Measurements from ENCODE around the gene PZP. TPM values are rescaled to one million over a fixed set of nuclear protein-coding genes. Genes with fewer than 3 reads are reported as not detected.

The PZP gene
- total and polyA plus RNA-seq, 2 experiments from 2014 or later: 0.92 TPM; not detected in 1

DNA sequence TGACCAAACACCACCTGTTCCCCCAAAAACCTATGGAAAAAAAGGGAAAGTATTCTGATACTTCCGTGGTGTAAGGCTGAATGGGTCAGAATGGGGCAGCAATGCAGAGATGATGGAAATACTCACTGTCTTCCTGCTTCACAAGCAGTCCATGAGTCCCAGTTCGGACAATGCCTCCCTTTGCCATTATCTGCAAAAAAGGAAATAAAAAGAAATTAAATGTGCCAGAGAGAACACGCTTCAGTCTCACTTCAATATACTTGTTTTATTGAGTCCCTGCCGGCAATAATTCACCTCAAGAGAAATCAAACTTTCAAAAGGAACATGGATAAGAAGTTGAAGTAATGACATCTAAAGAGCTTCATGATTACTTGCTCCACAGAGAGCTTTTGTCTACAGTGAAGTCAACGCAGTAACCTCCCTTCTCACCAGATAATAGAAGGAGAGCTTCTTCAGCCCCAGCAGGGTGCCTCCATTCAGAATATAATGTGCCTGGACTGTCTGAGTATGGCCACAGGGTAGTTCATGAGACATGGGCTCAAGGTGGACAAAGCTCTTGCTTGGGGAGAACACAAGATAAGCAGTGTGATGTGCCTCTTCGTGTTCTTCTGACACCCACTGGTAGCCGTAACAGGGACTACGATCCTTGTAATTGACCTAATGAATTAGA lies 107.0 kb downstream of the PZP start (continued):
- TF ChIP-seq, protein P1, sequence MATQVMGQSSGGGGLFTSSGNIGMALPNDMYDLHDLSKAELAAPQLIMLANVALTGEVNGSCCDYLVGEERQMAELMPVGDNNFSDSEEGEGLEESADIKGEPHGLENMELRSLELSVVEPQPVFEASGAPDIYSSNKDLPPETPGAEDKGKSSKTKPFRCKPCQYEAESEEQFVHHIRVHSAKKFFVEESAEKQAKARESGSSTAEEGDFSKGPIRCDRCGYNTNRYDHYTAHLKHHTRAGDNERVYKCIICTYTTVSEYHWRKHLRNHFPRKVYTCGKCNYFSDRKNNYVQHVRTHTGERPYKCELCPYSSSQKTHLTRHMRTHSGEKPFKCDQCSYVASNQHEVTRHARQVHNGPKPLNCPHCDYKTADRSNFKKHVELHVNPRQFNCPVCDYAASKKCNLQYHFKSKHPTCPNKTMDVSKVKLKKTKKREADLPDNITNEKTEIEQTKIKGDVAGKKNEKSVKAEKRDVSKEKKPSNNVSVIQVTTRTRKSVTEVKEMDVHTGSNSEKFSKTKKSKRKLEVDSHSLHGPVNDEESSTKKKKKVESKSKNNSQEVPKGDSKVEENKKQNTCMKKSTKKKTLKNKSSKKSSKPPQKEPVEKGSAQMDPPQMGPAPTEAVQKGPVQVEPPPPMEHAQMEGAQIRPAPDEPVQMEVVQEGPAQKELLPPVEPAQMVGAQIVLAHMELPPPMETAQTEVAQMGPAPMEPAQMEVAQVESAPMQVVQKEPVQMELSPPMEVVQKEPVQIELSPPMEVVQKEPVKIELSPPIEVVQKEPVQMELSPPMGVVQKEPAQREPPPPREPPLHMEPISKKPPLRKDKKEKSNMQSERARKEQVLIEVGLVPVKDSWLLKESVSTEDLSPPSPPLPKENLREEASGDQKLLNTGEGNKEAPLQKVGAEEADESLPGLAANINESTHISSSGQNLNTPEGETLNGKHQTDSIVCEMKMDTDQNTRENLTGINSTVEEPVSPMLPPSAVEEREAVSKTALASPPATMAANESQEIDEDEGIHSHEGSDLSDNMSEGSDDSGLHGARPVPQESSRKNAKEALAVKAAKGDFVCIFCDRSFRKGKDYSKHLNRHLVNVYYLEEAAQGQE (IDR thresholded peaks at IDR 0.05; ENCODE audit: unreplicated experiment): no peak
- no peak for TF ChIP-seq EZH2phosphoT487 (IDR thresholded peaks at IDR 0.05; ENCODE audit: unreplicated experiment)
- no peak for TF ChIP-seq CREB1 (CRISPR knock-in tag; IDR thresholded peaks at IDR 0.05; ENCODE audit: low read depth)

DNA sequence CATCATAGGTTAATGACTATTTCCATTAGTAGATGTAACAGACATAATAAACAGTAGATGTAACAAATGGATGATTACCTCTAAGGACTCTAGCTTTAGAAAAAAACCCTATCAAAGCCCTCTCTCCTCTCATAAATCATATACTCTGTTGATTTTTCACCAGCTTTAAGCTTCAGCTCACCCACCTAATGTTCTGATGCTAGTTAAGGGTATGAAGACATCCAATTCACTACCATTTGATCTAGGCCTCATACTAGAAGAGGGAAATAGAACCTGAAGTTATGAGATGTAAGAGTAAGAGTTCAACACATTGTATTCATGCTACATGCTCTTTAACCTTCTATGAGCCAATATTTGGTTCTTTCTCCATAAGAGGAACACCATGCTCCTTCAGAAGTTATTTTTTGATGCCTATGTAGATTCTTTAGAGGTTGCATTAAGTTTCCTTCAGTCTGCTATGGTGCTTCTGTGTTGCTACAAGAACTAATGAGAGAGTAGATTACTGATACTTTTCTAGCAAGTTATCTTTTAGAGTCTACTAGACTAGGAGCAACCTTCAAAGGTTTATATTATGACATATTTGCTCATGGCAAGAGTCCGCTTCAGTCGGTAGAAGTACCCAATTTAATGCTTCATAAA lies 108.5 kb downstream of the PZP start:
- no peak overlapping the region for H3K4me3 Mint-ChIP-seq
- H3K27me3 Mint-ChIP-seq (ENCODE audit: insufficient read depth, low read depth, poor library complexity): no peaks in the 10 kb centered on the region
- H3K4me1 Mint-ChIP-seq: peaks cover 2% of the 10 kb centered on the region; the same call in 1 of the 3 replicates
- H3K4me1 ChIP-seq (ENCODE audit: insufficient read depth): no peaks in the 10 kb centered on the region
- no peaks in the 10 kb centered on the region; the same call in 1 of the 2 replicates for H3K9me2 ChIP-seq (ENCODE audit: insufficient read depth)
- no peak overlapping the region for H3K4me3 ChIP-seq
- H3K79me2 ChIP-seq (replicated peaks; ENCODE audit: insufficient read depth): no peaks in the 10 kb centered on the region
- H3K36me3 ChIP-seq (ENCODE audit: insufficient read depth): no peaks in the 10 kb centered on the region
- H3K9me3 Mint-ChIP-seq: no peaks in the 10 kb centered on the region; the same call in 2 of the 3 replicates
- no peak overlapping the region for H2AFZ ChIP-seq
- DNase-seq (ENCODE audit: low spot score): no peak
- H3K27me3 ChIP-seq (ENCODE audit: insufficient read depth): no peaks in the 10 kb centered on the region
- ATAC-seq: no peak
- no peak overlapping the region for H3K27ac Mint-ChIP-seq
- no peaks in the 10 kb centered on the region for H3F3A ChIP-seq (replicated peaks; ENCODE audit: low read depth)
- no peak overlapping the region for H3K4me2 ChIP-seq
- H4K20me1 ChIP-seq (replicated peaks; ENCODE audit: insufficient read depth): no peaks in the 10 kb centered on the region
- no peaks in the 10 kb centered on the region for H3K36me3 Mint-ChIP-seq (ENCODE audit: low read depth)
- H3K27ac ChIP-seq (ENCODE audit: low read depth): no peak overlapping the region
- TF ChIP-seq, protein P1 (IDR thresholded peaks at IDR 0.05; ENCODE audit: unreplicated experiment): no peak
- no peak for TF ChIP-seq CREB1 (CRISPR knock-in tag; IDR thresholded peaks at IDR 0.05; ENCODE audit: low read depth)
- TF ChIP-seq ZNF331 (CRISPR knock-in tag; IDR thresholded peaks at IDR 0.05; ENCODE audit: low read depth): no peak
- no peak for TF ChIP-seq STAT1 (IDR thresholded peaks at IDR 0.05; ENCODE audit: unreplicated experiment)
- no peak for TF ChIP-seq JUNB (IDR thresholded peaks at IDR 0.05; ENCODE audit: unreplicated experiment)
- TF ChIP-seq ZNF114 (CRISPR knock-in tag; IDR thresholded peaks at IDR 0.05): no peak
- TF ChIP-seq NANOG (IDR thresholded peaks at IDR 0.05; ENCODE audit: borderline replicate concordance): no peak
- no peak for TF ChIP-seq CTCF (conservative IDR thresholded peaks at IDR 0.05; ENCODE audit: low read depth in 2 of 2)
- no peak for TF ChIP-seq EZH2phosphoT487 (IDR thresholded peaks at IDR 0.05; ENCODE audit: unreplicated experiment)
- TF ChIP-seq POLR2AphosphoS5 (IDR thresholded peaks at IDR 0.05; ENCODE audit: low read depth): no peak

Data from GM23338 (cell line).